ENCODE measurements around the gene SPOCD1.

DNA sequence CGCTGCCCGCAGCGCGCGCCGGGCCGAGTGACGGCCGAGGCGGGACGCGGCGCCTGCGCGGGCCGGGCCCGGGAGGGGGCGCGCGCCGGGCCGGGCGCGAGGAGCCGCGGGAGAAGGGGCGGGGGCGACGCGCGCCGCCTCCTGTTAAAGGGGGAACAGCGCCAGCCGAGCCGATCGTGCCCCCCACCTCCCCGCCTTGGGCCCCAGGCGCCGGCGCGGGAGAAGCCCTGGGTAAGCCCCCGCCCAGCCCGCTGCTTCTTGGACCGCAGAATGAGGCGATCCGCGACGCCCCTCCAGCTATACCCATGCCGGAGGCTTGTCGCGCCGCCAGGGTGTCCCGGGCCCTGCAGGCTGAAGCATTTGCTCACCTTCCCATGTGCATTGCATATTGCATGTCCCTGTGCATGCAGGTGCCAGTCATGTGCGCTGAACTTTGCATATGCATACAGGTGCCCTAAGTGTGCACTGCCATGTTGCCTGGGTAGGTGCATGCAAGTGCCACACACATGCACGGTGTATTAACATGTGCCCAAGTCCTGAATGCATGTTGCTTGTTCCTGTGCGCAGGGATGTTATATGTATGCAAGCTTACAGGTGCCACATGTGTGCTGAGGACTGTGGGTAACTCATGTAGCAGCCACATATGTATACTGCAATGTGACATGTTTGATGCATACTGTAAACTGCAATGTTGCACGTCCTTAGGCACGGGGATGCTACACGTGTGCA, 51.3 kb downstream of the SPOCD1 start, which contains the start of gene ADGRB2:
- TF ChIP-seq FOXA2 (IDR thresholded peaks at IDR 0.05) (no peak), TAF1 (conservative IDR thresholded peaks at IDR 0.05) (no peak), RAD21 (IDR thresholded peaks at IDR 0.05) (no peak), EGR1 (IDR thresholded peaks at IDR 0.05; ENCODE audit: low read depth in 2 of 2) (no peak), SP1 (IDR thresholded peaks at IDR 0.05) (no peak), JUND (IDR thresholded peaks at IDR 0.05) (no peak), GABPA (IDR thresholded peaks at IDR 0.05 in 1 of 2, conservative IDR thresholded peaks at IDR 0.05 in 1 of 2) (no peak)
- TF ChIP-seq, protein P1, sequence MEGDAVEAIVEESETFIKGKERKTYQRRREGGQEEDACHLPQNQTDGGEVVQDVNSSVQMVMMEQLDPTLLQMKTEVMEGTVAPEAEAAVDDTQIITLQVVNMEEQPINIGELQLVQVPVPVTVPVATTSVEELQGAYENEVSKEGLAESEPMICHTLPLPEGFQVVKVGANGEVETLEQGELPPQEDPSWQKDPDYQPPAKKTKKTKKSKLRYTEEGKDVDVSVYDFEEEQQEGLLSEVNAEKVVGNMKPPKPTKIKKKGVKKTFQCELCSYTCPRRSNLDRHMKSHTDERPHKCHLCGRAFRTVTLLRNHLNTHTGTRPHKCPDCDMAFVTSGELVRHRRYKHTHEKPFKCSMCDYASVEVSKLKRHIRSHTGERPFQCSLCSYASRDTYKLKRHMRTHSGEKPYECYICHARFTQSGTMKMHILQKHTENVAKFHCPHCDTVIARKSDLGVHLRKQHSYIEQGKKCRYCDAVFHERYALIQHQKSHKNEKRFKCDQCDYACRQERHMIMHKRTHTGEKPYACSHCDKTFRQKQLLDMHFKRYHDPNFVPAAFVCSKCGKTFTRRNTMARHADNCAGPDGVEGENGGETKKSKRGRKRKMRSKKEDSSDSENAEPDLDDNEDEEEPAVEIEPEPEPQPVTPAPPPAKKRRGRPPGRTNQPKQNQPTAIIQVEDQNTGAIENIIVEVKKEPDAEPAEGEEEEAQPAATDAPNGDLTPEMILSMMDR (IDR thresholded peaks at IDR 0.05; ENCODE audit: low read depth, low read length, missing input control), result no peak
- TF ChIP-seq, protein P2, sequence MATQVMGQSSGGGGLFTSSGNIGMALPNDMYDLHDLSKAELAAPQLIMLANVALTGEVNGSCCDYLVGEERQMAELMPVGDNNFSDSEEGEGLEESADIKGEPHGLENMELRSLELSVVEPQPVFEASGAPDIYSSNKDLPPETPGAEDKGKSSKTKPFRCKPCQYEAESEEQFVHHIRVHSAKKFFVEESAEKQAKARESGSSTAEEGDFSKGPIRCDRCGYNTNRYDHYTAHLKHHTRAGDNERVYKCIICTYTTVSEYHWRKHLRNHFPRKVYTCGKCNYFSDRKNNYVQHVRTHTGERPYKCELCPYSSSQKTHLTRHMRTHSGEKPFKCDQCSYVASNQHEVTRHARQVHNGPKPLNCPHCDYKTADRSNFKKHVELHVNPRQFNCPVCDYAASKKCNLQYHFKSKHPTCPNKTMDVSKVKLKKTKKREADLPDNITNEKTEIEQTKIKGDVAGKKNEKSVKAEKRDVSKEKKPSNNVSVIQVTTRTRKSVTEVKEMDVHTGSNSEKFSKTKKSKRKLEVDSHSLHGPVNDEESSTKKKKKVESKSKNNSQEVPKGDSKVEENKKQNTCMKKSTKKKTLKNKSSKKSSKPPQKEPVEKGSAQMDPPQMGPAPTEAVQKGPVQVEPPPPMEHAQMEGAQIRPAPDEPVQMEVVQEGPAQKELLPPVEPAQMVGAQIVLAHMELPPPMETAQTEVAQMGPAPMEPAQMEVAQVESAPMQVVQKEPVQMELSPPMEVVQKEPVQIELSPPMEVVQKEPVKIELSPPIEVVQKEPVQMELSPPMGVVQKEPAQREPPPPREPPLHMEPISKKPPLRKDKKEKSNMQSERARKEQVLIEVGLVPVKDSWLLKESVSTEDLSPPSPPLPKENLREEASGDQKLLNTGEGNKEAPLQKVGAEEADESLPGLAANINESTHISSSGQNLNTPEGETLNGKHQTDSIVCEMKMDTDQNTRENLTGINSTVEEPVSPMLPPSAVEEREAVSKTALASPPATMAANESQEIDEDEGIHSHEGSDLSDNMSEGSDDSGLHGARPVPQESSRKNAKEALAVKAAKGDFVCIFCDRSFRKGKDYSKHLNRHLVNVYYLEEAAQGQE (IDR thresholded peaks at IDR 0.05), result no peak
- TF ChIP-seq, protein P3, sequence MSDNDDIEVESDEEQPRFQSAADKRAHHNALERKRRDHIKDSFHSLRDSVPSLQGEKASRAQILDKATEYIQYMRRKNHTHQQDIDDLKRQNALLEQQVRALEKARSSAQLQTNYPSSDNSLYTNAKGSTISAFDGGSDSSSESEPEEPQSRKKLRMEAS (IDR thresholded peaks at IDR 0.05), result no peak
- TF ChIP-seq, protein P4, sequence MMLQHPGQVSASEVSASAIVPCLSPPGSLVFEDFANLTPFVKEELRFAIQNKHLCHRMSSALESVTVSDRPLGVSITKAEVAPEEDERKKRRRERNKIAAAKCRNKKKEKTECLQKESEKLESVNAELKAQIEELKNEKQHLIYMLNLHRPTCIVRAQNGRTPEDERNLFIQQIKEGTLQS (IDR thresholded peaks at IDR 0.05), result no peak
- TF ChIP-seq, protein P5, sequence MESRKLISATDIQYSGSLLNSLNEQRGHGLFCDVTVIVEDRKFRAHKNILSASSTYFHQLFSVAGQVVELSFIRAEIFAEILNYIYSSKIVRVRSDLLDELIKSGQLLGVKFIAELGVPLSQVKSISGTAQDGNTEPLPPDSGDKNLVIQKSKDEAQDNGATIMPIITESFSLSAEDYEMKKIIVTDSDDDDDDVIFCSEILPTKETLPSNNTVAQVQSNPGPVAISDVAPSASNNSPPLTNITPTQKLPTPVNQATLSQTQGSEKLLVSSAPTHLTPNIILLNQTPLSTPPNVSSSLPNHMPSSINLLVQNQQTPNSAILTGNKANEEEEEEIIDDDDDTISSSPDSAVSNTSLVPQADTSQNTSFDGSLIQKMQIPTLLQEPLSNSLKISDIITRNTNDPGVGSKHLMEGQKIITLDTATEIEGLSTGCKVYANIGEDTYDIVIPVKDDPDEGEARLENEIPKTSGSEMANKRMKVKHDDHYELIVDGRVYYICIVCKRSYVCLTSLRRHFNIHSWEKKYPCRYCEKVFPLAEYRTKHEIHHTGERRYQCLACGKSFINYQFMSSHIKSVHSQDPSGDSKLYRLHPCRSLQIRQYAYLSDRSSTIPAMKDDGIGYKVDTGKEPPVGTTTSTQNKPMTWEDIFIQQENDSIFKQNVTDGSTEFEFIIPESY (IDR thresholded peaks at IDR 0.05), result no peak

Data from liver (tissue), 3 donors.